HG03469 (cell line): Measurements from ENCODE around the gene SF3B3.
"Not testable (repeated sequence)": the region's sequence is repeated elsewhere in the genome, so short reads cannot be mapped to it uniquely, and the experiment has no call there.

Experiments
- ATAC-seq: cut with Tn5 transposase; IDR thresholded peaks from one replicate; pipeline ENCODE4 v1.9.1; 2021; ENCODE audit warnings: mild to moderate bottlenecking, moderate library complexity, moderate number of reproducible peaks; ENCODE audit not compliant: unreplicated experiment

The SF3B3 gene

GRCh38 chr16:70586731-70587130 lies 63.1 kb downstream of the SF3B3 start:
- ATAC-seq, result no peak

- no peak for ATAC-seq
These were observed 64.9 kb downstream of the SF3B3 start for GRCh38 chr16:70588565-70588964.

GRCh38 chr16:70589416-70589815 lies 65.8 kb downstream of the SF3B3 start:
- not testable (repeated sequence) for ATAC-seq

GRCh38 chr16:70589998-70590471 lies 66.4 kb downstream of the SF3B3 start:
- no peak for ATAC-seq

- ATAC-seq, result no peak
These were observed 67.3 kb downstream of the SF3B3 start for GRCh38 chr16:70590722-70591415.

GRCh38 chr16:70591615-70592014 lies 68.0 kb downstream of the SF3B3 start:
- no peak for ATAC-seq

- ATAC-seq, result no peak
These were observed 68.5 kb downstream of the SF3B3 start for GRCh38 chr16:70592106-70592571.

GRCh38 chr16:70593544-70593943 lies 69.9 kb downstream of the SF3B3 start:
- no peak for ATAC-seq

GRCh38 chr16:70594569-70594968 lies 71.0 kb downstream of the SF3B3 start:
- no peak for ATAC-seq

GRCh38 chr16:70597135-70597835 lies 73.7 kb downstream of the SF3B3 start:
- no peak for ATAC-seq

- no peak for ATAC-seq
These were observed 75.4 kb downstream of the SF3B3 start for GRCh38 chr16:70598937-70599503.

GRCh38 chr16:70600730-70601129 lies 77.1 kb downstream of the SF3B3 start:
- ATAC-seq, result no peak

- ATAC-seq, result no peak
These were observed 78.3 kb downstream of the SF3B3 start for GRCh38 chr16:70601576-70602575.

- no peak for ATAC-seq
These were observed 79.2 kb downstream of the SF3B3 start for GRCh38 chr16:70602831-70603230.

- ATAC-seq, result no peak
These were observed 81.0 kb downstream of the SF3B3 start for GRCh38 chr16:70604407-70605282.

- no peak for ATAC-seq
These were observed 81.7 kb downstream of the SF3B3 start for GRCh38 chr16:70605283-70605657.

GRCh38 chr16:70608521-70608920 lies 84.9 kb downstream of the SF3B3 start:
- ATAC-seq, result no peak

GRCh38 chr16:70610273-70611223 lies 86.9 kb downstream of the SF3B3 start:
- ATAC-seq, result no peak

GRCh38 chr16:70611224-70611598 lies 87.6 kb downstream of the SF3B3 start:
- no peak for ATAC-seq
